H9 (cell line): ENCODE measurements around the gene ANKDD1A. TPM values are rescaled to one million over a fixed set of nuclear protein-coding genes. Genes with fewer than 3 reads are reported as not detected.

ENCODE experiments used
- DNase-seq: peaks from one replicate; pipeline ENCODE4 v3.0.0-alpha.2; 2017
- H2AFZ ChIP-seq: one replicate; pipeline ENCODE4 v1.6.1; 2013; ENCODE audit warnings: mild to moderate bottlenecking, low read length, control low read depth, moderate library complexity
- H2AK5ac ChIP-seq: 2 replicates; pipeline ENCODE4 v1.6.1; 2013; ENCODE audit warnings: low read length, control low read depth, mixed read lengths; ENCODE audit not compliant: insufficient read length
- H2BK120ac ChIP-seq: one replicate; pipeline ENCODE4 v1.6.1; 2013; ENCODE audit warnings: low read depth, mild to moderate bottlenecking, low read length, control low read depth, inconsistent platforms; ENCODE audit not compliant: poor library complexity, severe bottlenecking
- H2BK12ac ChIP-seq: 2 replicates; pipeline ENCODE4 v1.6.1; 2013; ENCODE audit warnings: low read length, control low read depth, mixed read lengths, low read depth; ENCODE audit not compliant: insufficient read length
- H2BK15ac ChIP-seq: 2 replicates; pipeline ENCODE4 v1.6.1; 2013; ENCODE audit warnings: low read depth, low read length, control low read depth
- H2BK20ac ChIP-seq: one replicate; pipeline ENCODE4 v1.6.1; 2013; ENCODE audit warnings: low read depth, mild to moderate bottlenecking, low read length, control low read depth, inconsistent platforms; ENCODE audit not compliant: poor library complexity, severe bottlenecking
- H2BK5ac ChIP-seq: 2 replicates; pipeline ENCODE4 v1.6.1; 2013; ENCODE audit warnings: low read length, control low read depth, mixed read lengths; ENCODE audit not compliant: insufficient read length
- H3K14ac ChIP-seq: 2 replicates; pipeline ENCODE4 v1.6.1; 2013; ENCODE audit warnings: low read length, control low read depth; ENCODE audit not compliant: insufficient read depth
- H3K18ac ChIP-seq: 2 replicates; pipeline ENCODE4 v1.6.1; 2013; ENCODE audit warnings: low read depth, mild to moderate bottlenecking, mixed read lengths, low read length, control low read depth; ENCODE audit not compliant: insufficient read length
- H3K23ac ChIP-seq: 2 replicates; pipeline ENCODE4 v1.6.1; 2013; ENCODE audit warnings: low read length, control low read depth, mixed read lengths, low read depth; ENCODE audit not compliant: insufficient read length
- H3K23me2 ChIP-seq: 2 replicates; pipeline ENCODE4 v1.6.1; 2013; ENCODE audit warnings: low read depth, mild to moderate bottlenecking, mixed read lengths, low read length, control low read depth; ENCODE audit not compliant: insufficient read length, poor library complexity, severe bottlenecking
- H3K27ac ChIP-seq: 2 replicates; pipeline ENCODE4 v1.5.1; 2013; ENCODE audit warnings: low read length, control low read depth, mixed read lengths, low read depth; ENCODE audit not compliant: insufficient read length
- H3K27me3 ChIP-seq: 2 replicates; pipeline ENCODE4 v1.6.1; 2013; ENCODE audit warnings: low read length, control low read depth, inconsistent platforms; ENCODE audit not compliant: insufficient read depth
- H3K4ac ChIP-seq: 2 replicates; pipeline ENCODE4 v1.6.1; 2013; ENCODE audit warnings: low read depth, mild to moderate bottlenecking, control low read depth, inconsistent platforms, low read length, moderate library complexity
- H3K4me1 ChIP-seq: 2 replicates; pipeline ENCODE4 v1.6.1; 2013; ENCODE audit warnings: low read length, control low read depth, inconsistent platforms; ENCODE audit not compliant: insufficient read depth
- H3K4me2 ChIP-seq: 2 replicates; pipeline ENCODE4 v1.6.1; 2013; ENCODE audit warnings: low read length, control low read depth, mixed read lengths; ENCODE audit not compliant: insufficient read length, insufficient read depth
- H3K56ac ChIP-seq: 2 replicates; pipeline ENCODE4 v1.6.1; 2013; ENCODE audit warnings: low read depth, mild to moderate bottlenecking, mixed read lengths, low read length, control low read depth; ENCODE audit not compliant: insufficient read length
- H3K79me1 ChIP-seq: 2 replicates; pipeline ENCODE4 v1.6.1; 2013; ENCODE audit warnings: low read depth, mild to moderate bottlenecking, moderate library complexity, low read length, control low read depth, inconsistent platforms; ENCODE audit not compliant: insufficient read depth, poor library complexity, severe bottlenecking
- H3K79me2 ChIP-seq: 2 replicates; pipeline ENCODE4 v1.6.1; 2013; ENCODE audit warnings: low read length, control low read depth, inconsistent platforms; ENCODE audit not compliant: insufficient read depth
- H3K9ac ChIP-seq: 2 replicates; pipeline ENCODE4 v1.6.1; 2013; ENCODE audit warnings: low read length, control low read depth, mixed read lengths; ENCODE audit not compliant: insufficient read length; ENCODE audit errors: extremely low read depth
- H3K9me3 ChIP-seq: one replicate; pipeline ENCODE4 v1.6.1; 2013; ENCODE audit warnings: low read depth, low read length, inconsistent platforms; ENCODE audit not compliant: control insufficient read depth
- H3T11ph ChIP-seq: one replicate; pipeline ENCODE4 v1.6.1; 2013; ENCODE audit warnings: mild to moderate bottlenecking, low read length, control low read depth, inconsistent platforms
- H4K20me1 ChIP-seq: one replicate; pipeline ENCODE4 v1.6.1; 2013; ENCODE audit not compliant: control insufficient read depth, insufficient read length, insufficient read depth
- H4K5ac ChIP-seq: 2 replicates; pipeline ENCODE4 v1.6.1; 2013; ENCODE audit warnings: low read depth, mild to moderate bottlenecking, mixed read lengths, low read length, control low read depth; ENCODE audit not compliant: insufficient read length
- H4K8ac ChIP-seq: replicated peaks from 2 replicates; pipeline ENCODE4 v1.6.1; 2013; ENCODE audit warnings: low read length, control low read depth, mixed read lengths, low read depth; ENCODE audit not compliant: insufficient read length
- H4K91ac ChIP-seq: 2 replicates; pipeline ENCODE4 v1.6.1; 2013; ENCODE audit warnings: low read depth, mild to moderate bottlenecking, moderate library complexity, mixed read lengths, low read length, control low read depth; ENCODE audit not compliant: insufficient read length
- H3K27ac Mint-ChIP-seq, 3 experiments: 2 replicates in 2 of 3; 3 replicates in 1 of 3; pipeline ENCODE4 v1.8.0; 2020 to 2021; ENCODE audit warnings: mixed read lengths in 3 of 3, mild to moderate bottlenecking in 1 of 3, moderate library complexity in 1 of 3
- H3K27me3 Mint-ChIP-seq: 2 replicates; pipeline ENCODE4 v1.8.0; 2021; ENCODE audit warnings: low read depth, mild to moderate bottlenecking, moderate library complexity, mixed read lengths
- H3K36me3 Mint-ChIP-seq, 3 experiments: 2 replicates in 2 of 3; 3 replicates in 1 of 3; pipeline ENCODE4 v1.8.0; 2020 to 2021; ENCODE audit warnings: low read depth in 3 of 3, mixed read lengths in 3 of 3; ENCODE audit not compliant: insufficient read depth in 1 of 3
- H3K4me1 Mint-ChIP-seq, 2 experiments: 2 replicates each; pipeline ENCODE4 v1.8.0; 2020; ENCODE audit warnings: mixed read lengths in 2 of 2
- H3K4me3 Mint-ChIP-seq, 2 experiments: 2 replicates in 1 of 2; 3 replicates in 1 of 2; pipeline ENCODE4 v1.8.0; 2020 to 2021; ENCODE audit warnings: mild to moderate bottlenecking in 2 of 2, mixed read lengths in 2 of 2, moderate library complexity in 1 of 2
- H3K9me3 Mint-ChIP-seq, 2 experiments: 2 replicates in 1 of 2; 3 replicates in 1 of 2; pipeline ENCODE4 v1.8.0; 2020; ENCODE audit warnings: mild to moderate bottlenecking in 2 of 2, mixed read lengths in 2 of 2, moderate library complexity in 1 of 2
- WGBS: extraction: QIAGEN DNeasy Blood & Tissue Kit; methylation state at CpG from one replicate; pipeline ENCODE4 v1.1.7; 2013; ENCODE audit warnings: missing lambda C conversion rate, low lambda C conversion rate, mixed read lengths; ENCODE audit not compliant: insufficient read length; ENCODE audit errors: extremely low coverage; 5-methylcytosine and 5-hydroxymethylcytosine counted together
- total RNA-seq: library from RNA; stranded (reverse); gene quantifications from 2 replicates; pipeline ENCODE4 v1.2.1, GENCODE V29; 2021
- TF ChIP-seq, protein P1 (sequence below): fragments of 200-600 bp; sonication (generic); conservative IDR thresholded peaks from 3 replicates; pipeline ENCODE4 v1.8.0; 2021; ENCODE audit warnings: antibody characterized with exemption, mild to moderate bottlenecking

The ANKDD1A gene
- total RNA-seq, 1 experiment from 2014 or later: 3.7 TPM

DNA sequence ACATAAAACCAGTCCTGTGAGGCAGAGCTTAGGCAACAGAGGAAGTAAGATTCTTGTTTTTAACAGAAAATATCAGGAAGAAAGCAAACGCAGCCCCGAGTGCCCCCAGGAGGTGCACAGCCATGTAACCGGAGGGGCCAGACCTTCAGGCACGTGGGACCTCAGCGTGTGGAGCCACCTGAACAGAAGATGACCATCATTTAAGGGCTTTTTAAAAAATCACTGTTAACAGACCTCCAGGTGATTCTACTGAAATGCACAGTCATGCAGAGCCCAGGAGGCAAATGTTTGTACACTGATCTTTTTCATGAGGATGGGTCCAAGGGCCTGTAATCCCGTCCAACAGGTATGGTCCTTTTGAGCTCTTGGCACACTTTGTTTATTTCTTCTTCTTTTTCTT lies 39.2 kb downstream of the ANKDD1A start:
- no peak overlapping the region for H2AFZ ChIP-seq

More for the DNA sequence above, 39.2 kb downstream of the ANKDD1A start:
- H2BK12ac ChIP-seq: no peak overlapping the region
- Mint-ChIP-seq H3K9me3 (peaks cover 38 to 41% of the 10 kb centered on the region in 2 experiments), H3K27me3 (peaks cover 3% of the 10 kb centered on the region; the same call in 1 of the 2 replicates), H3K4me1 (peaks cover 3% of the 10 kb centered on the region in 2 experiments; a peak in 2 of 4 replicates), H3K27ac (no peak overlapping the region; a peak in 1 of 7 replicates), H3K36me3 (peaks cover 33 to 53% (median 48%) of the 10 kb centered on the region in 3 experiments), H3K4me3 (no peak overlapping the region)
- H4K91ac ChIP-seq: no peak overlapping the region
- H3K23me2 ChIP-seq: peaks cover 3% of the 10 kb centered on the region
- no peak overlapping the region for H3K23ac ChIP-seq
- no peaks in the 10 kb centered on the region for H3K79me1 ChIP-seq
- no peak overlapping the region for H3K9ac ChIP-seq
- no peak overlapping the region for H2BK5ac ChIP-seq
- no peak overlapping the region for H4K8ac ChIP-seq
- H3K56ac ChIP-seq: no peak overlapping the region
- no peak for DNase-seq
- no peaks in the 10 kb centered on the region for H3K79me2 ChIP-seq
- no peaks in the 10 kb centered on the region for H3K9me3 ChIP-seq
- TF ChIP-seq, protein P1, sequence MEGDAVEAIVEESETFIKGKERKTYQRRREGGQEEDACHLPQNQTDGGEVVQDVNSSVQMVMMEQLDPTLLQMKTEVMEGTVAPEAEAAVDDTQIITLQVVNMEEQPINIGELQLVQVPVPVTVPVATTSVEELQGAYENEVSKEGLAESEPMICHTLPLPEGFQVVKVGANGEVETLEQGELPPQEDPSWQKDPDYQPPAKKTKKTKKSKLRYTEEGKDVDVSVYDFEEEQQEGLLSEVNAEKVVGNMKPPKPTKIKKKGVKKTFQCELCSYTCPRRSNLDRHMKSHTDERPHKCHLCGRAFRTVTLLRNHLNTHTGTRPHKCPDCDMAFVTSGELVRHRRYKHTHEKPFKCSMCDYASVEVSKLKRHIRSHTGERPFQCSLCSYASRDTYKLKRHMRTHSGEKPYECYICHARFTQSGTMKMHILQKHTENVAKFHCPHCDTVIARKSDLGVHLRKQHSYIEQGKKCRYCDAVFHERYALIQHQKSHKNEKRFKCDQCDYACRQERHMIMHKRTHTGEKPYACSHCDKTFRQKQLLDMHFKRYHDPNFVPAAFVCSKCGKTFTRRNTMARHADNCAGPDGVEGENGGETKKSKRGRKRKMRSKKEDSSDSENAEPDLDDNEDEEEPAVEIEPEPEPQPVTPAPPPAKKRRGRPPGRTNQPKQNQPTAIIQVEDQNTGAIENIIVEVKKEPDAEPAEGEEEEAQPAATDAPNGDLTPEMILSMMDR: no peak
- H2AK5ac ChIP-seq: no peak overlapping the region
- H2BK20ac ChIP-seq: no peak overlapping the region
- no peak overlapping the region for H3T11ph ChIP-seq
- H4K20me1 ChIP-seq: no peaks in the 10 kb centered on the region
- H2BK15ac ChIP-seq: no peak overlapping the region
- H3K4me1 ChIP-seq: no peaks in the 10 kb centered on the region
- H3K18ac ChIP-seq: no peak overlapping the region
- H3K27ac ChIP-seq: no peak overlapping the region
- H4K5ac ChIP-seq: no peak overlapping the region
- H3K27me3 ChIP-seq: no peaks in the 10 kb centered on the region
- no peak overlapping the region for H3K4me2 ChIP-seq
- no peak overlapping the region for H3K4ac ChIP-seq
- WGBS: no CpG with 5 or more reads among the region's 6 CpGs
- H2BK120ac ChIP-seq: no peak overlapping the region
- H3K14ac ChIP-seq: no peak overlapping the region
